ENCODE measurements around the gene SCIMP. TPM values are rescaled to one million over a fixed set of nuclear protein-coding genes. Genes with fewer than 3 reads are reported as not detected.

Gene SCIMP
- total RNA-seq, 4 donors from 2014 or later, result 0.27 to 1.8 (median 0.37) TPM

DNA sequence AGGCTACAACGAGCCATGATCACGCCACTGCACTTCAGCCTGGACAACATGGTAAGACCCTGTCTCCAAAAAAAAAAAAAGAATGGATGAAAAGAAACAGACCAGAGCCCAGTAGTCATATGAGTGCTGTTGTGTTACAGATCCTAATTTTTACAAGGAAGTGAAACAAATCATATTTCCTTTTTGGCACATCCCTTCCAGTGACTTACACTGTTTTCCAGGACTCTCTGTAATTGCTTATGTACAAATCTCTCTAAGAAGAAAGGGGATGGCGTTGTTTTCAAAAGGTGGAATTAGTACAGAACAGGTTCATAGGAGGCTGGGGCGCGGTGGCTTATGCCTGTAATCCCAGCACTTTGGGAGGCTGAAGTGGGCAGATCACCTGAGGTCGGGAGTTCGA is 23.2 kb downstream of the SCIMP start:
- Histone ChIP-seq H3K9me3 (no peaks in the 10 kb centered on the region), H3K36me3 (peaks cover 0 to 7% of the 10 kb centered on the region in 2 donors), H3K27ac (no peak overlapping the region), H3K27me3 (no peaks in the 10 kb centered on the region), H3K4me3 (no peak overlapping the region), H3K4me1 (no peaks in the 10 kb centered on the region)
- in situ Hi-C loops (cut with MboI; ENCODE audit: low sequenced_read_pairs in 4 of 4), result no loop called here
- no peak for ATAC-seq
- intact Hi-C loops (cut with DNase I; ENCODE audit: low total_unique reads), result no loop called here
- DNase-seq, result no peak
- TF ChIP-seq, protein P1, sequence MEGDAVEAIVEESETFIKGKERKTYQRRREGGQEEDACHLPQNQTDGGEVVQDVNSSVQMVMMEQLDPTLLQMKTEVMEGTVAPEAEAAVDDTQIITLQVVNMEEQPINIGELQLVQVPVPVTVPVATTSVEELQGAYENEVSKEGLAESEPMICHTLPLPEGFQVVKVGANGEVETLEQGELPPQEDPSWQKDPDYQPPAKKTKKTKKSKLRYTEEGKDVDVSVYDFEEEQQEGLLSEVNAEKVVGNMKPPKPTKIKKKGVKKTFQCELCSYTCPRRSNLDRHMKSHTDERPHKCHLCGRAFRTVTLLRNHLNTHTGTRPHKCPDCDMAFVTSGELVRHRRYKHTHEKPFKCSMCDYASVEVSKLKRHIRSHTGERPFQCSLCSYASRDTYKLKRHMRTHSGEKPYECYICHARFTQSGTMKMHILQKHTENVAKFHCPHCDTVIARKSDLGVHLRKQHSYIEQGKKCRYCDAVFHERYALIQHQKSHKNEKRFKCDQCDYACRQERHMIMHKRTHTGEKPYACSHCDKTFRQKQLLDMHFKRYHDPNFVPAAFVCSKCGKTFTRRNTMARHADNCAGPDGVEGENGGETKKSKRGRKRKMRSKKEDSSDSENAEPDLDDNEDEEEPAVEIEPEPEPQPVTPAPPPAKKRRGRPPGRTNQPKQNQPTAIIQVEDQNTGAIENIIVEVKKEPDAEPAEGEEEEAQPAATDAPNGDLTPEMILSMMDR (IDR thresholded peaks at IDR 0.05 in 4 of 5, conservative IDR thresholded peaks at IDR 0.05 in 1 of 5), result no peak
- TF ChIP-seq POLR2A (IDR thresholded peaks at IDR 0.05), result no peak

DNA sequence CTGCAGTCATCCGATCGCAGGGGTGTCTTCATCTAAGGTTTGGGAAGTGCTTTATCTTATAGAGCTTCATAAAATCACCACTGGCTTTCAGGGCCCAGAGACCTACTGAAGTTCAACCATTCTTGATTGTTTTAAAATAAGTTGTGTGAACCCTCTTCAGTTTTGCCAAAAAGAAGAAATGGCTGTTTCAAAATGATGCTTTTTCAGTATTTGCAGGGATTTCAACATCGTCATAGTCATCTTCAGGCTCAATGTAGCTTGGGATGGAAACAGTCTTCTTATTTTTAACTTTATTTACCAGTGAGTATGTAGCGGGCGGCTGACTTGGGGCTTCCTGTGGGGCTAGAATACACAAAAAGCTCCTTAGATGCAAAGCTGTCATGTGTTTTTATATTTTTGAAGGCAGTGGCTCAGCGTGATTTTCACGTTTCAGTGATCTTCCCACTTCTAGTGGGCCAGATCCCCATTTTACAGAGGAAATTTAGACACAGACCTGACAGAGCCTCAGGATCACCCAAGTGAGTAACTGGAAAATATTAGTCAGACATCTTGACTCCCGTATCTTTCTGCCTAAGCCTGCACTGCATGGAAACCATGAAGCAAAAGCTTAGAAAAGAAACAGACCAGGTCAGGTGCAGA is 23.9 kb downstream of the SCIMP start:
- Histone ChIP-seq H3K36me3 (peaks cover 0 to 7% of the 10 kb centered on the region in 2 donors), H3K9me3 (no peaks in the 10 kb centered on the region), H3K27me3 (no peaks in the 10 kb centered on the region), H3K4me3 (no peak overlapping the region), H3K27ac (no peak overlapping the region), H3K4me1 (no peaks in the 10 kb centered on the region)
- no peak for ATAC-seq
- no peak for DNase-seq
- intact Hi-C loops (cut with DNase I; ENCODE audit: low total_unique reads), result no loop called here
- TF ChIP-seq, protein P1 (IDR thresholded peaks at IDR 0.05 in 4 of 5, conservative IDR thresholded peaks at IDR 0.05 in 1 of 5), result no peak
- in situ Hi-C loops (cut with MboI; ENCODE audit: low sequenced_read_pairs in 4 of 4), result no loop called here

DNA sequence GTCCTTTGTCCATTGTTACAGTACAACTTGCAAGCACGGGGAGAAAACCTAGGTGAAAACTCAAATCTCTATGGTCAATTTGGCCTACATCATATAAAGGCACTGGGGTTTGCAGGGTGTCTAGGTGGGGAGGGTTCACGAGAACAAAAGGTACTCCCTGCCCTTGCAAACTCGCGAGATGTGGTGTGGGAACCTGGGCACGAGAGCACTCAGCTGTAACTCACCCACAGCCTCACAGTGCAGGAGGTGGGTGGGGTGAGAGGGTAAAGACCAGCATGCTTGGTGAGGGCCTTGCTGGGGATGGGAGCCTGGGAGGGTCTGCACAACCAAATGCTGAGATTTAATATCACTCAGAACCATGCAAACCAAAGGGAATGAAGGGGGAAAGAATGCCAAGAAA is 24.6 kb downstream of the SCIMP start:
- Histone ChIP-seq H3K4me1 (no peaks in the 10 kb centered on the region), H3K9me3 (no peaks in the 10 kb centered on the region), H3K36me3 (peaks cover 0 to 2% of the 10 kb centered on the region in 2 donors), H3K27me3 (no peaks in the 10 kb centered on the region), H3K4me3 (no peak overlapping the region), H3K27ac (no peak overlapping the region)
- DNase-seq, result no peak
- TF ChIP-seq, protein P1 (IDR thresholded peaks at IDR 0.05 in 4 of 5, conservative IDR thresholded peaks at IDR 0.05 in 1 of 5), result no peak
- TF ChIP-seq POLR2A (IDR thresholded peaks at IDR 0.05), result no peak
- no peak for ATAC-seq
- in situ Hi-C loops (cut with MboI; ENCODE audit: low sequenced_read_pairs in 4 of 4) (no loop called here), intact Hi-C loops (cut with DNase I; ENCODE audit: low total_unique reads) (no loop called here)

DNA sequence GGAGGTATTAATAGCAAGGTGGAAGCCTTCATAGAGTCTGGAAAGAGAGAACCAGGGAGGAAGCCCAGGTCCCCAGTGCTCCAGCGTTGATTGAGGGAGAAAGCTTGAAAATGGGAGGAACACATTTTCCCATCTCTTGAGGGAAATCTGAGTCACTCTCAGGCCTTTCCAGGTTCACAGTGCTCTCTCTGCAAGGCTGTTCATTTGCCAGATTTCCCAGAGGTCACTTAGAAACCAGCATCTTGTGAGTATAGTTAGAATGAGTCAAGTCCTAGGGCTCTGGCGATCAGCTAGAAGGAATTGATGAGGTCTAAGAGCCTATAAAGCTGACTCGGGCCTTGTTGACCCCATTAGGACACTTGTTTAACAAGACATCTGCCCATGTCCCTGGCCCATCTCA is 25.3 kb downstream of the SCIMP start:
- in situ Hi-C loops (cut with MboI; ENCODE audit: low sequenced_read_pairs in 4 of 4) (no loop called here), intact Hi-C loops (cut with DNase I; ENCODE audit: low total_unique reads) (no loop called here)
- DNase-seq (no peak), ATAC-seq (no peak)
- H3K4me1 ChIP-seq, result no peaks in the 10 kb centered on the region
- no peaks in the 10 kb centered on the region for H3K9me3 ChIP-seq
- no peaks in the 10 kb centered on the region for H3K27me3 ChIP-seq
- no peak overlapping the region for H3K27ac ChIP-seq
- TF ChIP-seq, protein P1 (IDR thresholded peaks at IDR 0.05 in 4 of 5, conservative IDR thresholded peaks at IDR 0.05 in 1 of 5), result no peak
- TF ChIP-seq POLR2A (IDR thresholded peaks at IDR 0.05), result no peak
- H3K4me3 ChIP-seq, result no peak overlapping the region
- H3K36me3 ChIP-seq, result no peaks in the 10 kb centered on the region

DNA sequence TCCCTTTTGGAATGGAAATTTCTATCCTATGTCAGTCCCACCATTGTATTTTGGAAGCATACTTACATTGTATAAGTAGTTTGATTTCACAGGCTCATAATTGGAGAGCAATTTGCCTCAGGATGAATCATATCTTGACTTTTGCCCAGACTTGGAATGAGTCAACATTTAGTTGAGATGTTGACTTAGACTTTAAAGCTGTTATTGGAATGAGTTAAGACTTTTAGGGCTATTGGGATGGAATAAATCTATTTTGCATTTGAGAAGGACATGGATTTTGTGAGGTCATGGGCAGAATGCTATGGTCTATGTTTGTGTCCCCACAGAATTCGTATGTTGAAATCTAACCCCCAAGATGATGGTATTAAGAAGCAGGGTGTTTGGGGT is 30.8 kb downstream of the SCIMP start:
- TF ChIP-seq, protein P1 (IDR thresholded peaks at IDR 0.05 in 4 of 5, conservative IDR thresholded peaks at IDR 0.05 in 1 of 5), result no peak
- TF ChIP-seq POLR2A (IDR thresholded peaks at IDR 0.05), result no peak
- Histone ChIP-seq H3K4me3 (no peak overlapping the region), H3K9me3 (no peaks in the 10 kb centered on the region), H3K27ac (no peak overlapping the region), H3K27me3 (no peaks in the 10 kb centered on the region), H3K4me1 (no peaks in the 10 kb centered on the region), H3K36me3 (no peaks in the 10 kb centered on the region)
- intact Hi-C loops (cut with DNase I; ENCODE audit: low total_unique reads), result no loop called here
- DNase-seq (no peak), ATAC-seq (no peak)
- in situ Hi-C loops (cut with MboI; ENCODE audit: low sequenced_read_pairs in 4 of 4), result no loop called here

Data from gastrocnemius medialis (tissue), 4 donors.